DMS 273 treated with DMSO at 0.1 percent for 48 hours (cell line): ENCODE results near the gene SPON2.

Experiments used
- DNase-seq: peaks from one replicate; lab custom pipeline; 2025; lab: John Stamatoyannopoulos, UW

SPON2 gene

GRCh38 chr4:1172971-1173757 lies 781 bp upstream of the SPON2 start:
- DNase-seq = no peak

DNA sequence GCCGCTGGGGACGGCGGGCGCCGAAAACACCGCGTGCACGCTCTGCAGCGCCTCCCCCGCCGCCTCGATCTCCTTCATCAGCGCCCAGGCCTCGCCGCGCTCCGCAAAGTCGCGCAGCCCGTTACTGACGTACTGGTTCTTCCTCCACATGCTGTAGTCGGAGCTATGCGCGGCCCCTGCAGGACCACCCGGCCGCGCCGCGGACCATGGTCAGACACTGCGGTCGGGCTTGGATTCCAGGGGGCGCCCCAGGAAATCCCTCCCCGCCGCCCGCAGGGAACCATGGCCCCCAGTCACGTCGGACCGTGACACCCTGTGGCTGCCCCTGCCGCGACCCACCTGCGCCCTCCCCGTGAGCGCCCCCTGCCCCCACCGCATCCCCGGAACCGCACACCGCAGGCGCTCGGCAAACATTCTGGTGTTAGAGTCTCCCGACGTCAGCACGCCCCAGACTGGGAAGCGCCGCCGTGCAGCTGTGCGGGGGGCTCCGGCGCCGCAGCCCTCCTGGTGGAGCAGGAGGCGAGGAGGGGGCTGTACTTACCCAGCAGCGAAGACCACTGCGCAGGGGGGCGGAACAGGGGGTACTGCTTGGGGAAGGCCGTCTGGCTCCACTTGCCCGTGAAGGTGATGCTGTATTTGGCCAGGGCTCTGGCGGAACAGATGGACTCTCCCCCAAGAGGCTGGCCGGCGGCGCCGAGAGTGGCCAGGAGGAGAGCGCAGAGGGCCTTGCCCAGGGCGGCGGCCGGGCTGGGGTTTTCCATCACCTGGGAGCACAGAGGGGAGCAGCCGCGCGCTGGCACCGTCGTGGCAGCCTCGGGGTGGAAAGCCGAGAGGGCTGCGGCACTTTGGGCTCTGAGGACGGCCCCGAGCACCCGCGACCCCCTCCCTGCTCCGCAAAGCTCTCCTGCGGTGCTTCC lies 814 bp downstream of the SPON2 start:
- no peak for DNase-seq

- DNase-seq = no peak
Measured at GRCh38 chr4:1170976-1171310, 1.4 kb downstream of the SPON2 start.

GRCh38 chr4:1170156-1170975 lies 2.0 kb downstream of the SPON2 start:
- DNase-seq = no peak

DNA sequence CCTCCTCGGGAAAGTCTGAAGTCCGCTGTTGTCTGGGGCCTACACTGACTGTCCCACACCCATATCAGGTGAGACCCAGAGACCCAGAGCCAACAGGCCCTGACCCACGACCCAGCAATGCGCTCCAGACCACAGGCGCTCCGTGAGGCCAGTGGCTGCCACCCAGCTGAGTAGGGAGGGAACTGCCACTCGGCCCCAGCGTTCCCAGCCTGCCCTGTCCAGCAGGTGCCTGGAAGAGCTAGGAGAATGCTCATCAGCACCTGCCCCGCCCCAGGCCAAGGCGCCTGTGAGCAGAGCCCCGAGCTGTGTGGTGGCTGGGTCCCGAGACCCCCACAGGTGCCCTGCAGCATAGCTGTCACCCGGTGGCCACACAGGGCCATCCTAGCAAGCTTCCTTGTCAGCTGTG lies 2.7 kb downstream of the SPON2 start:
- DNase-seq = no peak

DNA sequence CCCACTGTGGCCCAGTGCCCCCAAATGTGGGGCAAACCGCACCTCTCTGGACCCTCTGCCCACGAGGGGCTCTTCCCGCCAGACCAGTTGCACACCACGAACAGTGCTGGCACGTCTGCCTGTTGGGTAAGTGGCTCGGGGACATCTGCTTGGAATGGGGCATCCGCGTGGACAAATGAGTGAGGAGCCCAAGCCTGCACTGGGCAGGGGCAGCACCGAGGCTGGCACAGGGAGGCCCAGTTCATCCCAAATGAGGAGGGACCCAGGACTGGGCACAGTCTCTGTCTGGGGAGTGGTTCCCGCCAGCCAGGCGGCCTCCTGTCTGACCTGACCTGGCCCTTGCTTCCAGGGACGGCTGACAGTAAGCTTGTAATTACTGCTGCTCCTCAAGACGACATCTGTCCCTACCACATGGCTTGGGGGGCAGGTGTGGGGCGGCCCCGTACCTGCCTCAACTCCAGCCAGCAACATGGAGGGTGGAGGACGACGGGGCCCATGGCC lies 3.2 kb downstream of the SPON2 start:
- DNase-seq = no peak

- DNase-seq = no peak
Measured at GRCh38 chr4:1168191-1169101, 3.9 kb downstream of the SPON2 start.

- DNase-seq = no peak
Measured at GRCh38 chr4:1167244-1167949, 5.0 kb downstream of the SPON2 start.

DNA sequence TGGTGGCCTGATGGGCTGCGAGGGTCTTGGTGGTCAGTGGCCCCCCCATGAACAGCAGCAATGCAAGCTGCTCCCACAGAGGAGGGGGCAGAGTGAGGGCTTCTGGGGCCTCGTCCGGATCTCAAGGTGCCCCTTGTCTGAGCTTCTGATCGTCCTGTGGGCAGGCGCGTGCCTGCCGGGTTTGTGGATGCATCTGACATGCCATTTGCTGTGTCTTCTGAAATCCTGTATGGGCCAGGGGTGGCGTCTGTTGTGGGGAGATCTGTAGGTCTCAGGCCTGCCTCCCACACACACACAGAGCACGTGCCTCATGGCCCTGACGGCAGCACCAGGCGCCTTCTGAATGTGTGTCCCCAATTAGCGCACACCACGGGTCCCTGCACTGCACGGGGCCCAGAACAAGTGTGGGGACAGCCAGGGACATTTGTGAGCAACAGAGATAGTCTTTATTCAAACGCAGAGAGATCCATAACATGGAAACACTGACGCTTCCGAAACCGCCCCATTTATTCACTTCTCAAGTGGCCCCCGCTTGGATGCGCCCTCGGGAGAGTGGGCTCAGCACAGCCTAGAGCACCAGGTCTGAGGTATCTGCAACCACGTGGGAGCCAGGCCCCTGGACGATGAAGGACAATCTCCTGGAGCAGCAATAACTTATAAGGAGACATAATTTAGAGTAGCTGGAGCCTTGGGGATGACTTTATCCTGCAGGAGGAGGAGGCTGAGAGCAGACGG lies 5.7 kb downstream of the SPON2 start:
- no peak for DNase-seq

DNA sequence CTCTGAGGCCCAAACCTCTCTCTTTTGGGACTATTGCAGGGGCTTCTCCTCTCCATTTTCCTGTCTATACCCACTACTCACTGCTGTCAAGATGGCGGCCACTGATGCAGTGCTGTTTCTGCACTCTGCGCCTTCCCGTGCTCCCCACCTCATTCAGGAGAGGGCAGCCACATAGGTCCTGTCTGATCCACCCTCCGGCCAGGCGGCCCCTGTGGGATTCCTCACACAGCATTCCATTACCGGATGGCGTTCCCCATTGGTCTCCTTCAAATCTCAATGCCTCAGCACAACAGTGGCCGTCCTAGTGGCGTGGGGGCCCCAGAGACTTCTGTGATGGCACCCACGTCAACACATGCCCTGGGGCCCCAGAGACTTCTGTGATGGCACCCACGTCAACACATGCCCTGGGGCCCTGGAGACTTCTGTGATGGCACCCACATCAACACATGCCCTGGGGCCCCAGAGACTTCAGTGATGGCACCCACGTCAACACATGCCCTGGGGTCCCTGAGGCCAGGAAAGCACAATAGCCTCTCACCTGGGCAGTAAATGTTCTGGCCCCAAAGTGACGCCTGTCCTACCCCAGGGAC lies 7.3 kb downstream of the SPON2 start:
- no peak for DNase-seq

DNA sequence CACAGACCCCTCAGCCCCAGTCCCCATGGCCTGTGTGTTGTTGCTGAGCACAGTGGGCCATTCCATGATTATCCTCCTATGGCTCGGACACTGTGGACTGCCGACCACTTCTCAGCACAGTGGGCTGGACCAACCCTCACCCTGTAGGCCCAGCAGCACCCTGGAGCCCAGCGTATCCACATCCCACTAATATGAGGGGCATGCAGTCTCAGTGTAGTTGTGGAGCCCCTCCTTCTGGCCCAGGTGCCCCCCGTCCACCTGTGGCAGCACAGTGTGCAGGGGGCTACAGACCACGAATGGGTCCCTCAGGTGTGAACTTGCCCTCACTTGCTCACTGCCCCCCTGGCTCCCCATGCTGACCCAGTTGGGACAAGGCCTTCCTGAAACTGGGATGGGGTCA lies 7.9 kb downstream of the SPON2 start:
- DNase-seq = no peak

- DNase-seq = no peak
Measured at GRCh38 chr4:1164040-1164439, 8.3 kb downstream of the SPON2 start.

GRCh38 chr4:1160351-1160750 lies 12.0 kb downstream of the SPON2 start:
- no peak for DNase-seq

DNA sequence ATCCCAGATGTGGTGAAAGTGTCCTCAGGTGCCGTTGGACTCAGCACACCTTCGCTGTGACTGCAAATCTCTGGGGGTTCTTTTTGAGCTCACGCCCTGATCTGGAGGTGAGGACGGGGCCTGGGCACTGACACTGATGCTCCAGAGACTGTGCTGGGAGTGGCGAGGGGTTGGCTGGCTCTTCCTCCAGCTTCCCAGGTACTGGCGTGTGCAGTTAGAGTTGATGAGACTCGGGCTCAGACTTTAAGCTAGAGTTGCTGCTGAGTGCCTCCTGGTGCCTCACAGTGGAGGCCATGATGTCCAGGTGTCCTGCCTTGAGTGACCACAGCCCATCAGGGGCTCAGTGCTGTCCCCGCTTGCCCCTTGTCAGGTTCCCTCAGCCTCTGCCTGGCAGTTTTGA lies 16.3 kb downstream of the SPON2 start:
- no peak for DNase-seq

DNA sequence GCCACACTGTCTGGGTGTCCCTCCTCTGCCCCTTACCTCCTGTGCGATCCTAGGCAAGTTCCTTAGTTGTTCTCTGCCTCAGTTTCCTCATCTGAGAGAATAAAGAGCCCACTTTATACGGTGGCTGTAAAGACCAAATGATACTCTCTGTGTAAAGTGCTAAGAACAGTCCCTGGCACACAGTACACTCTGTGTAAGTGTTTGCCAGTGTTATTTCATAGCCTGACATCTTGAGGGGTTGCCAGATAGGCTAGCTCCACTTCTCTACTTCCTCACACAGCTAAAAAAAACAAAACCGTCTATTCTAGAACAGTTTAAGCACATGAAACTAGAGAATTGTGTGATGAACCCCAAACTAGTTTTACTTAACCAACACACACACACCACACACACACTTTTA lies 17.1 kb downstream of the SPON2 start:
- no peak for DNase-seq

GRCh38 chr4:1154523-1155182 lies 17.7 kb downstream of the SPON2 start:
- no peak for DNase-seq

GRCh38 chr4:1154126-1154522 lies 18.3 kb downstream of the SPON2 start:
- no peak for DNase-seq

DNA sequence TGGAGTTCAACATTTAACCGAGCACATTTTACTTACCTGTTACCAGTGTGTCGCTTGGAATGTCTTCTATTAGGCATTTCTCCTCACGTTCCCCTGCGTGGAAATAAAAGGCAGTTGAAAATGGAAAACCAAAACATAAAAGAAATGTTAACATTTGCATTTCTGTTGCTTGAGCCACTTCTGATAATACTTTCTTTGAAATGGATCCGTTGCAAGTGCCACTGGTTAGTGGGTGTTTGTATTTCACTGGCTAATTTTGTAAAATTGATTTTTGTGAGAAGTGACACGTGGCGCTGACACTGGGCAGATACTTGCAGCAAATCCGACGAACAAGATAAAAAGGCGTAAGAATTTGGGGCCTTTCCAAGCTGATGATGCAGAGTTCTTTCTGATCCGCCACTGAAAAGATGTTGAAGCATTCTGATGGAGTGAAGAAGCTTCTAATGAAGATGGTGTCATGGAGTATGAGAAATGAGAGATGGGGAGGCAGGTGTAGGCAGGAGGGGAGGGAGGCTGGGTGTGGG lies 18.8 kb downstream of the SPON2 start:
- DNase-seq = no peak

DNA sequence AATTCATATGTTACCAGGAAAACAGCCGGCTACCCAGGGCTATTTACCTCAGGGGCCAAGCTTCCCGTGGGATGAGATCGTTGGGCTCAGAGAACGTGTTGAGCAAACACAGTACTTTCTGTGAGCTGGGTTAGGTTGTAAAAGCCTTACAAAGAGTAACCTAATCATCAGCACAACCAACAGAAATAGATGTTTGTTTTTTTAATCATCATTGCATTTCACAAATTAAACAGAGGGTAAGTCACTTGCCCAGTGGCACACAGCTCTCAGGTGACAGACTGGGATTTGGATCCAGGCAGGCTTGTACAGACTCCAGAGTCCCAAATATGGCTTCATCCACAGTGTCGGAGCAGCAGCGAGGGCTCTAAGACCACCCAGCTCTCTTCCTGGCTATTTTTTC lies 20.1 kb downstream of the SPON2 start:
- DNase-seq = no peak
